ENCODE data around the gene MAP2K6. TPM values are rescaled to one million over a fixed set of nuclear protein-coding genes. Genes with fewer than 3 reads are reported as not detected.

Gene MAP2K6
- total RNA-seq, 1 donor from 2014 or later = 101 TPM

- Histone ChIP-seq H3K9ac (no peak overlapping the region), H3K27ac (no peak overlapping the region), H4K20me1 (ENCODE audit: low read depth) (peaks cover 3% of the 10 kb centered on the region), H3F3A (ENCODE audit: low read depth) (no peaks in the 10 kb centered on the region), H3K9me3 (ENCODE audit: low read depth) (no peaks in the 10 kb centered on the region), H3K4me1 (no peaks in the 10 kb centered on the region), H3K27me3 (no peaks in the 10 kb centered on the region), H2AFZ (replicated peaks) (no peak overlapping the region), H3K36me3 (peaks cover 22% of the 10 kb centered on the region), H3K79me2 (ENCODE audit: low read depth) (no peaks in the 10 kb centered on the region), H3K4me3 (no peak overlapping the region), H3K4me2 (no peak overlapping the region)
- TF ChIP-seq EZH2 (IDR thresholded peaks at IDR 0.05) (no peak), CTCF (IDR thresholded peaks at IDR 0.05) (peak; percentile 90), EZH2phosphoT487 (IDR thresholded peaks at IDR 0.05) (no peak)
- Mint-ChIP-seq H3K27me3 (ENCODE audit: insufficient read depth, low read depth) (no peaks in the 10 kb centered on the region), H3K36me3 (peaks cover 57% of the 10 kb centered on the region), H3K27ac (no peak overlapping the region), H3K9me3 (no peaks in the 10 kb centered on the region), H3K4me1 (no peaks in the 10 kb centered on the region), H3K4me3 (no peak overlapping the region)
- peak; percentile 55 for DNase-seq (ENCODE audit: low spot score)
These were observed 111.7 kb downstream of the MAP2K6 start for GRCh38 chr17:69525920-69526841.

GRCh38 chr17:69528035-69528434 is 113.5 kb downstream of the MAP2K6 start:
- Histone ChIP-seq H2AFZ (replicated peaks) (no peak overlapping the region), H3K4me2 (no peak overlapping the region), H3K79me2 (ENCODE audit: low read depth) (no peaks in the 10 kb centered on the region), H3K4me1 (no peaks in the 10 kb centered on the region), H3K36me3 (peaks cover 22% of the 10 kb centered on the region), H4K20me1 (ENCODE audit: low read depth) (peaks cover under 1% of the 10 kb centered on the region), H3K27ac (no peak overlapping the region), H3K27me3 (no peaks in the 10 kb centered on the region), H3K4me3 (no peak overlapping the region), H3K9me3 (ENCODE audit: low read depth) (no peaks in the 10 kb centered on the region), H3F3A (ENCODE audit: low read depth) (no peaks in the 10 kb centered on the region), H3K9ac (no peak overlapping the region)
- H3K4me3 Mint-ChIP-seq = no peak overlapping the region
- H3K36me3 Mint-ChIP-seq = peaks cover 62% of the 10 kb centered on the region
- no peaks in the 10 kb centered on the region for H3K9me3 Mint-ChIP-seq
- no peaks in the 10 kb centered on the region for H3K27me3 Mint-ChIP-seq (ENCODE audit: insufficient read depth, low read depth)
- TF ChIP-seq CTCF (IDR thresholded peaks at IDR 0.05) (no peak), EZH2phosphoT487 (IDR thresholded peaks at IDR 0.05) (no peak), EZH2 (IDR thresholded peaks at IDR 0.05) (no peak)
- no peak for DNase-seq (ENCODE audit: low spot score)
- H3K4me1 Mint-ChIP-seq = peaks cover 3% of the 10 kb centered on the region
- H3K27ac Mint-ChIP-seq = no peak overlapping the region

- Histone ChIP-seq H3K9me3 (ENCODE audit: low read depth) (no peaks in the 10 kb centered on the region), H3K9ac (no peak overlapping the region), H3K4me2 (no peak overlapping the region), H3K79me2 (ENCODE audit: low read depth) (no peaks in the 10 kb centered on the region), H3K27ac (no peak overlapping the region), H2AFZ (replicated peaks) (no peak overlapping the region), H4K20me1 (ENCODE audit: low read depth) (peaks cover 6% of the 10 kb centered on the region), H3K27me3 (no peaks in the 10 kb centered on the region), H3K4me1 (peaks cover 6% of the 10 kb centered on the region), H3F3A (ENCODE audit: low read depth) (no peaks in the 10 kb centered on the region), H3K4me3 (no peak overlapping the region), H3K36me3 (peaks cover 11% of the 10 kb centered on the region)
- Mint-ChIP-seq H3K4me3 (no peak overlapping the region), H3K36me3 (peaks cover 35% of the 10 kb centered on the region), H3K27me3 (ENCODE audit: insufficient read depth, low read depth) (no peaks in the 10 kb centered on the region), H3K27ac (no peak overlapping the region), H3K9me3 (no peaks in the 10 kb centered on the region), H3K4me1 (peaks cover 14% of the 10 kb centered on the region)
- TF ChIP-seq CTCF (IDR thresholded peaks at IDR 0.05) (no peak), EZH2 (IDR thresholded peaks at IDR 0.05) (no peak), EZH2phosphoT487 (IDR thresholded peaks at IDR 0.05) (no peak)
- DNase-seq (ENCODE audit: low spot score) = no peak
These were observed 119.2 kb downstream of the MAP2K6 start for GRCh38 chr17:69533481-69534234.
